GM12891 (cell line): Measurements from ENCODE around the gene MYL9.

ENCODE experiments used
- PAX5 ChIP-seq: IDR thresholded peaks from 2 replicates; pipeline ENCODE4 v1.6.1; 2011; ENCODE audit warnings: low read length, moderate library complexity, mild to moderate bottlenecking; ENCODE audit not compliant: insufficient read depth, severe bottlenecking
- POLR2A ChIP-seq: IDR thresholded peaks from 2 replicates; pipeline ENCODE4 v1.6.1; 2011; ENCODE audit warnings: low read depth, low read length, control low read depth
- POLR2AphosphoS5 ChIP-seq: IDR thresholded peaks from 2 replicates; pipeline ENCODE4 v1.6.1; 2011; ENCODE audit warnings: low read depth, low read length, control low read depth
- POU2F2 ChIP-seq: IDR thresholded peaks from 2 replicates; pipeline ENCODE4 v1.6.1; 2011; ENCODE audit warnings: low read depth, mild to moderate bottlenecking, control low read depth, low read length, moderate library complexity
- SPI1 ChIP-seq: IDR thresholded peaks from 2 replicates; pipeline ENCODE4 v1.6.1; 2011; ENCODE audit warnings: low read depth, low read length, control low read depth
- TAF1 ChIP-seq: IDR thresholded peaks from 2 replicates; pipeline ENCODE4 v1.6.1; 2011; ENCODE audit warnings: low read depth, low read length, control low read depth

DNA sequence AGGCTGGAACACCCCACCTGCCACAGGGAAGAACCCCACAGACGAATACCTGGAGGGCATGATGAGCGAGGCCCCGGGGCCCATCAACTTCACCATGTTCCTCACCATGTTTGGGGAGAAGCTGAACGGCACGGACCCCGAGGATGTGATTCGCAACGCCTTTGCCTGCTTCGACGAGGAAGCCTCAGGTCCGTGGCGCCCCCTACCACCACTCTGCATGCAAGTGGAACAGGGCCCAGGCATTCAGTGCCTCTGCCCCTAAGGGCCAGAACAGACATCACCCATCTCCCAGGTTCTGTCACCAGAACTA is 6.6 kb downstream of the MYL9 start:
- TF ChIP-seq POLR2A: no peak
- no peak for TF ChIP-seq PAX5
- no peak for TF ChIP-seq POLR2AphosphoS5
- TF ChIP-seq POU2F2: no peak
- TF ChIP-seq TAF1: no peak
- no peak for TF ChIP-seq SPI1
